ENCODE results near the gene PALLD. TPM values are rescaled to one million over a fixed set of nuclear protein-coding genes. Genes with fewer than 3 reads are reported as not detected.

Gene PALLD
- total RNA-seq, 4 donors from 2014 or later: 266 to 761 (median 441) TPM

DNA sequence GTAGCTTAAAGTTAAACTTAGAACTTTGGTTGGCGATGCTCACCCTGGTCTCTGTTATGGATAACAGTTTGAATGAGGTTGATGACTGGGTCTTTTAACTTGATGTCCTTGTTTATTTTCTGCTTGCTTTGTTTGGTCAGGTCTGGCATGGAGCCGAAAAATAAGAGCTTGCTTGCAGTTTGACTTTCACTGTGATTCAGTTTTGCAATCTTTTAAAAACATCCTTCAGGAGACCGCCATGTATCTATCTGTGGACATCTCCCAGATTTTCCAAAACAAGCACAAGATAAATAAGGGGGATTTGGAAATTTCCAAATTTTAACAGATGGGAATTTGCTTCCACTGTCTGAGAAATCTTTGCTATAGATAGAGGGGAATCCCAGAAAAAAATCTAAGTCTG lies 246.7 kb downstream of the PALLD start:
- Histone ChIP-seq H3K27ac (peak overlapping the region; percentile 77 to 78), H3K27me3 (no peaks in the 10 kb centered on the region), H3K36me3 (no peaks in the 10 kb centered on the region), H3K9me3 (no peaks in the 10 kb centered on the region), H3K4me3 (no peak overlapping the region), H3K4me1 (peaks cover 0 to 6% of the 10 kb centered on the region in 2 donors)
- intact Hi-C loops (cut with DNase I; ENCODE audit: low total_unique reads): no loop called here
- TF ChIP-seq POLR2A (IDR thresholded peaks at IDR 0.05): no peak
- TF ChIP-seq, protein P1, sequence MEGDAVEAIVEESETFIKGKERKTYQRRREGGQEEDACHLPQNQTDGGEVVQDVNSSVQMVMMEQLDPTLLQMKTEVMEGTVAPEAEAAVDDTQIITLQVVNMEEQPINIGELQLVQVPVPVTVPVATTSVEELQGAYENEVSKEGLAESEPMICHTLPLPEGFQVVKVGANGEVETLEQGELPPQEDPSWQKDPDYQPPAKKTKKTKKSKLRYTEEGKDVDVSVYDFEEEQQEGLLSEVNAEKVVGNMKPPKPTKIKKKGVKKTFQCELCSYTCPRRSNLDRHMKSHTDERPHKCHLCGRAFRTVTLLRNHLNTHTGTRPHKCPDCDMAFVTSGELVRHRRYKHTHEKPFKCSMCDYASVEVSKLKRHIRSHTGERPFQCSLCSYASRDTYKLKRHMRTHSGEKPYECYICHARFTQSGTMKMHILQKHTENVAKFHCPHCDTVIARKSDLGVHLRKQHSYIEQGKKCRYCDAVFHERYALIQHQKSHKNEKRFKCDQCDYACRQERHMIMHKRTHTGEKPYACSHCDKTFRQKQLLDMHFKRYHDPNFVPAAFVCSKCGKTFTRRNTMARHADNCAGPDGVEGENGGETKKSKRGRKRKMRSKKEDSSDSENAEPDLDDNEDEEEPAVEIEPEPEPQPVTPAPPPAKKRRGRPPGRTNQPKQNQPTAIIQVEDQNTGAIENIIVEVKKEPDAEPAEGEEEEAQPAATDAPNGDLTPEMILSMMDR (IDR thresholded peaks at IDR 0.05): no peak
- DNase-seq: peak in 1 of 2 donors; percentile 67

DNA sequence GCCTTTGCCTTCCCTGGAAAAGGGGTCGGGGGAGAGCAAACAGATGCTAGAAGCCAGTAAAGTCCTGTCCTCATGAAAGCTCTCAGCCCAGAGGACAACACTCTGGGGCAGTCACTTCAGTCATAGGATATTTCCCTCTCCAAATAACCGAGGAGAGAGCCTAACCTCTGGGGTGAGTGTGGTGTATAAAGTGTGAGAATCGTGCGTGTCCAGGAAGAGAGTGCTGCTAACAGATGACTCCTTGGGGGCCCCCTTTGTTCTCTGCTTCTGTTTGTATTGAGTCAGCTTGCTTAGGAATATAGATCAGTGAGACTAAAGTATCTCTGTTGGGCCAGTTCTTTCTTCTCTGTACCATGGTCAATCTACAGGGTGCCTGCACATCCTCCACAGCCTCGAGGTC lies 247.2 kb downstream of the PALLD start:
- intact Hi-C loops (cut with DNase I; ENCODE audit: low total_unique reads): no loop called here
- Histone ChIP-seq H3K4me3 (no peak overlapping the region), H3K36me3 (no peaks in the 10 kb centered on the region), H3K27ac (peak overlapping the region; percentile 77 to 78), H3K4me1 (peaks cover 0 to 6% of the 10 kb centered on the region in 2 donors), H3K27me3 (no peaks in the 10 kb centered on the region), H3K9me3 (no peaks in the 10 kb centered on the region)
- DNase-seq: no peak
- no peak for TF ChIP-seq POLR2A (IDR thresholded peaks at IDR 0.05)
- TF ChIP-seq, protein P1 (IDR thresholded peaks at IDR 0.05): no peak

DNA sequence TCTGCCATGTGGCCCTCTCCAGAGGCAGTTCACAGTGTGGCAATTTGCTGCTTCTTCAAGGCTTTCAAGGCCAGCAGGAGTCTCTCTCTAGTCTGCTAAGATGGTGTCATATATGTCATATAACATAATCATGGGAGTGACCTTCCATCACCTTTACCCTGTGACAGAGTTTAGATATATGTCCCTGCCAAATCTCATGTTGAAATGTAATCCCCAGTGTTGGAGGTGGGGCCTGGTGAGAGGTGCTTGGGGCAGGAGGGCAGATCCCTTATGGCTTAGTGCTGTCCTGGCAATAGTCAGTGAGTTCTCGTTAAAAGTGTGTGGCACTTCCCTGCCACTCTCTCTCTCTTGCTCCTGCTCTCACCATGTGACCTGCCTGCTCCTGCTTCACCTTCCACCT lies 252.0 kb downstream of the PALLD start:
- Histone ChIP-seq H3K4me3 (no peak overlapping the region), H3K27ac (no peak overlapping the region), H3K27me3 (no peaks in the 10 kb centered on the region), H3K36me3 (no peaks in the 10 kb centered on the region), H3K4me1 (no peaks in the 10 kb centered on the region), H3K9me3 (no peaks in the 10 kb centered on the region)
- TF ChIP-seq, protein P1 (IDR thresholded peaks at IDR 0.05): no peak
- no peak for TF ChIP-seq POLR2A (IDR thresholded peaks at IDR 0.05)
- intact Hi-C loops (cut with DNase I; ENCODE audit: low total_unique reads): no loop called here
- no peak for DNase-seq

DNA sequence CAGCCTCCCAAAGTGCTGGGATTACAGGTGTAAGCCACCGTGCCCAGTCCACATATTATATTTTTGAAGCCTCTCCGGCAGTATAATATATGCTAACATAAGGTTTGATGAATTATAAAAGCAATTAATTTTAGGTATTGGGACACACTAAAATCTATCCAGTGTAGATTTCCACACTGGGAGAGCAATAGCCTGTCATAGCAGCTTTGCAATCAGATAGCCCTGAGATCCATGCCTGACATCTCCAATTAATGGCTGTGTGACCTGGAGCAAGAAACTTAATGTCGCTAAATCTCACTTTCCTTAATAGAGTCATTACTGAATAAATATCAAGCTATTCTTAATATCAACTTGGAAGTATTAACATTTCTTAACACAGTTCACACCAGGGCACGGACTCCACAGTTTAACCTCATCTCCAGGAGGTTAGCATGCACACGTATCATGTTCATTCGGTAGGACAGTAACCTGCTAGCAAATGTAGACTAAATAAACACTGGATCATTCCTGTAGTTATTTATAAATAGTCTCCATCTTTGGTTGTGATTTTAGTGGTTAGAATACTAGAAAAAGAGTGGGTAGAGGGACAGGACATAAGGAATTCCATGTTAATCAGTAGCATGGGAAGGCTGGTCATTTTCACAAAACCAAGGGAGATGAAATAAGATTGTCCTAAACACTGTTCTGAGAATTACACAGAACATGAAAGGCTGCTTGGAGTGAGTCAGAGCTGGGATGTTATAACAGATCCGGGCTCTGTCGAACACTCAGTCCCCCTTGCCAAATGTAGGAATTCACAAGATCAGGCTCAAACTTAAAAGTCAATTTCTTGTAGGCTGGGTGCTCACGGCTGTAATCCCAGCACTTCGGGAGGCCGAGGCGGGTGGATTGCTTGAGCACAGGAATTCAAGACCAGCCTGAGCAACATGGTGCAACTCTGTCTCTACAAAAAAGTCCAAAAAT lies 254.7 kb downstream of the PALLD start:
- intact Hi-C loops (cut with DNase I; ENCODE audit: low total_unique reads): no loop called here
- Histone ChIP-seq H3K9me3 (no peaks in the 10 kb centered on the region), H3K27ac (peak overlapping the region; percentile 56 to 69), H3K27me3 (no peaks in the 10 kb centered on the region), H3K4me3 (no peak overlapping the region), H3K4me1 (no peaks in the 10 kb centered on the region), H3K36me3 (no peaks in the 10 kb centered on the region)
- no peak for DNase-seq
- TF ChIP-seq POLR2A (IDR thresholded peaks at IDR 0.05): no peak
- TF ChIP-seq, protein P1 (IDR thresholded peaks at IDR 0.05): no peak
